Embryonic facial prominence (tissue), 1 donor: ENCODE results near the gene ADI1.
"Not testable (repeated sequence)": the region's sequence is repeated elsewhere in the genome, so short reads cannot be mapped to it uniquely, and the experiment has no call there.

Experiments
- DNase-seq: peaks from one replicate; pipeline ENCODE4 v3.0.0-alpha.2; 2016; ENCODE audit errors: extremely low spot score

ADI1 gene

GRCh38 chr2:3463186-3463835, 56.0 kb downstream of the ADI1 start:
- DNase-seq, result no peak

DNA sequence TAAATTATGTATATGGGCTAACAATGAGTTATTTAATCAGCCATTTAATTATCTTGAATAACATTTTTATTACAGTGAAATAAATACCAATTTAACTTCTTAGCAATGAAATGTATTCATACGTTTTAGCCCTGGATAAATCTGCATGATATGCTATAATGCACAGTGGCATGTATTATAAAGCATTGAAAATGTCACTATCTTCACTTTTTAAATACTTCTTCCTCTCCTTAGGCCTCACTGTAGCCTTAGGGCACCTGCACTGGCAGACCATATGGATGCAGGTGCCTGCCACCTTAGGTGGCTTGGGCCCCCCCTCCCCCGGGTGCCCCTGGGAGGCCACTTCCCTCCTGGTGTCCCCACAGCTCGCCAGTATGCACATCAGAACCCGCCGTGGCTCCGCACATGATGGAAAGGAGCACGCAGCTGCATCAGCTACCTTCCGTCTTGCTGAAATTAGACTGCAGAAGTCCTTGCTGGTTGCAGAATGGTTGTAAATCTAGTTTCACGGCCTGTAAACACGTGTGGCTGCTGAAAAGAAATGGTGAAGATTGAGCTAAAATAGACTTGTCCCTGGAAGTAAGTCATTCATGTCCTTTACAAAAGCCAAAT, 56.7 kb downstream of the ADI1 start:
- DNase-seq, result no peak

- no peak for DNase-seq
Measured at GRCh38 chr2:3461801-3462492, 57.4 kb downstream of the ADI1 start.

DNA sequence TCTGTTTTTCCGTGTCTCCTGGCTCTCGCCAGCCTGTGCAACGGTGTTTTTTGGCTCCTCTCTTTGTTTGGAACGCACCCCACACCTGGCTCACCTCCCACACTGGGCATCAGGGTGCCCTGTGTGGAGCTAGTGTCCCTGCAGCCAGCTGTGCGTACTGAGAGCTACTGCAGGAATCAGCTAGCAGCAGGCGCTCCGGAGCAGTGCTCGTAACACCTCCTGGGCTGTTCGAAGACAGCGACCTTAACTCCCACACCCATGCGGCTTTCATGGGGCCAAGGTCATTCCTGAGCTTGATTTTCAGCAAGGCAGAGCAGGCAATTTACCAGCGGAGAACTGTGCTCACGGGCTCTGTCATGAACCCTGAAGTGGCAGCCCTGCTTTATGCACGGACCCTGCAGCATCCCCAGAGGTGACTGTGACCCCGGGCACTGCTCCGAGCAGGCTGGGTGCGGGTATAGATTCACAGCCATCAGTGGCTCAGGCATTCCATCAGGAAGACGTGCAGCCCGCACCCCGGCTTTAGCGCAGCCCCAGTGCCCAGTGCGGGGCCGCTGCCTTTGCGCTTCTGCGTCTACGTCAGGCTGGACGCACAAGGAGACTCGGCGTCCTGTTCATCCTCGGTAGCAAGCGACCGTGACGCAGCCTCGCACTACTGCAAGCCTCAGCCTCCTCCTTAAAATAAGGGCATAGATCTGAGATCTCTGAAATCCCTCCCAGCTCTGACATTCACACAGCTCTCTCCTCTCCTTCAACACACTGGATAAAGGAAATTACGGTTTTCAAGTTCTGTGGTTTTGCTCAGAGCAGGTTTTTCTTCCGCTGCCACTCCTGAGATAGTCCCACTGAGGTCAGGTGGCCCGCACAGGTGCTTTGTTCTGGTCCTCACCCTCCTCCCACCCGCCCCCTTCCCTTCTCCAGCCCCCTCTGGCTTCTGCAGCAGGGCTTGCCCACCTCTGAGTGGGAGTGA, 58.2 kb downstream of the ADI1 start:
- DNase-seq, result no peak

DNA sequence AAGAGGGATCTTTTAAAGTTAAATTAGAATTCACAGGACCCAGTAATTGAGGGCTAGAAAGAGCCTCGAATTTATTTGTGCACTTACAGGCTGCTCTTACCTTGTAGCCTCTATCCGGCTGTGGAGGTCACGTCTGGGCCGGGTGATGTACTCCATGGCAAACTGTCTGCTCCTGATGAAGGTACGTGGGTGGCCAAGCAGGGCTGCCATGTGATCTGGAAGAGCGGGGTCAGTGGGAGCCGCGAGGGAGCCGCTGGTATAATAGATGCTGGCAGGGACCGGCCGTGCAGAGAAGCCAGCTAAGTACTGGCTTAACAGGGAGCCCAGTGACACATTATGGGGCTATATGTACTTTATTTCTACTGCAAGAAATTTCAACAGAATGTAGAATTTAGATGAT, 59.2 kb downstream of the ADI1 start:
- DNase-seq, result no peak

GRCh38 chr2:3459185-3460015, 59.9 kb downstream of the ADI1 start:
- no peak for DNase-seq

DNA sequence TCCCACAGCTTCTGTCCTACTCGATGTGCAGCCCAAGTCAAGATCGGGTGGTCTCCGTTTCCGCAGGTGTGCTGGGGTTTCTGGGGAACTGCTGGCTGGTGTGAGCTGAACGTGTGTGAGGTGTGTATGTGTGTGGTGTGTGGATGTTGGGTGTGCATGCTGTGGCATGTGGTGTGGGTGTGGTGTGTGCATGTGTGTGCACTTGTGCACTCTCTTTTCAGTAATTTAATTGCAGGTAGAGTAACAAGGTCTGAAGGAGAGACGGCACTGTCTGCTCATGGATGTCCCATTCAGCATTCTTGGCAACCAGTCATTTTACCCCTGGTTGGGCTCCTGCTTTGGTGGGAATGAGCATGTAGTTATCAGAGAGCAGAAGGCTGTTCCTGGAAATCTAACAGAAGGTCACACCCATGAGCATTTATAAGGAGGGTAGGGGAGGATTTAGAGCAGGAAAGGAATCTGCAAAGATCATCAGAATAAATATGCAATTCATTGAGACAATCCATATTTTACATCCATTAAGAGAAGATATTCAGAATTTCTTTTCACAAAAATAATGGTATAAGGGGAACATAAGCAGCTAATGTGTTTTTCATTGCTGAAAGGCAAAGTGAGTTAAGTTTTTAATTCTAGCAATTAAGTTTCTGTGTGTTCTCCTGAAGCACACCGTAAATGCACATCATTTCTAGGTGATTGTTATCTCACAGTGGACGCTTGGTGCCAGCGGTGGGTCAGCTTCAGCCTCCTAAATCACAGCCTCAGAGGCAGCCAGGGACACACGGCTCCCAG, 60.7 kb downstream of the ADI1 start:
- no peak for DNase-seq

DNA sequence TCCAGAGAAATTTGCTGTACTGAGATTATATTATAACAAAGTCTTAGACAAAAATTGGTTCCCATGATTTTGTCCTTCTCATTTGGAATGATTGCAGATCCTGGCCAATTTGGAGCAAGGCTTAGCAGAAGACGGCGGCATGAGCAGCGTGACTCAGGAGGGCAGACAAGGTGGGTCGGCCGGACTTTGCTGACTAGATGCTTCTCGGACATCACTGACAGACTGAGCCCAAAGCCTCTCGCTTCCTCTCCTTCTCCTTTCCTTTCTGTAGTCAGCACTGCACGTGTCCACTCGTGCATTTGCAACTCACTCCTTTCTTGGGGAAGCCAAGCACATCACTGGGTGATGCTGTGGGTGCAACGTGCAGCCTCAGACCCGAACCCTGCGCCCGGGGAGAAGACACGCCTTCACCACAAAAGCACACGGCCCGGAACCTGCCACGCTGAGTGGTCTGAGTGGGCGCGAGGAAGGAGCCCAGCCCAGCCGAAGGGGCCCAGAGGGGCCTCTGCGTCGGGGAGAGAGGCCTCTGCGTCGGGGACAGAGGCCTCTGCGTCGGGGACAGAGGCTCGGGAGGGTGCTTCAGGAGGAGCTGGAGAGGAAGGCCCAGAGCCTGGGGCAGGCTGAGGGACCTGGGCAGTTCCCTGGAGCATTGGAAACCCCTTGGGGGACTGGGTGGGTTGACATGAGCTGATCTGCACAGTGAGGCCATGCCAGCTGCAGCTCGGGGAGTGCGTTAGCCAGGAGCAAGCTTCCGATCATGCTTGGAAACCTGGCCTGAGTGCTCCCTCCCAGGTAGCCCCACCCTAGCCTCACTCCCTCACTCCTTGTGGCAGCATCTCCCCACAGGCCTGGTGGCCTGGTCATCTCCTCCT, 61.6 kb downstream of the ADI1 start:
- DNase-seq, result no peak

- no peak for DNase-seq
Measured at GRCh38 chr2:3456125-3456524, 63.2 kb downstream of the ADI1 start.

DNA sequence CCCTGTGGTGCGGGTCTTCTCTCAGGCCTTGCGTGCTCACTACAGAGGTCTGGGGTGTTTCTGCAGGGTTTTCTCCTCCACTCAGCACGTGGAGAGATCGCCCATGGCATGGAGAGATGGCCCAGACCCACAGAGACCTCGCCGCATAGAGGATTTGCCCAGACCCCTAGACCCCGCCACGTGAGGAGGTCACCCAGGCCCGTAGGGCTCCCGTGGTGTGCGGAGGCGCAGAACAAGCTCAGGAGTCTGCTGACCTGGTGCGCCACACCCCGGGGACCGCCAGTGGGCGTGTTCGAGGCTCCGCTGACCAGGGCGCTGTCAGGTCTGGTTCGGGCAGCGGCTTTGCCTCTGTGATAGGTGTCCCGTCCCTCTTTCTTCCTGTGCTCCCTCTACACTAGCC, 64.5 kb downstream of the ADI1 start:
- DNase-seq, result no peak

- DNase-seq, result not testable (repeated sequence)
Measured at GRCh38 chr2:3454005-3454404, 65.3 kb downstream of the ADI1 start.

DNA sequence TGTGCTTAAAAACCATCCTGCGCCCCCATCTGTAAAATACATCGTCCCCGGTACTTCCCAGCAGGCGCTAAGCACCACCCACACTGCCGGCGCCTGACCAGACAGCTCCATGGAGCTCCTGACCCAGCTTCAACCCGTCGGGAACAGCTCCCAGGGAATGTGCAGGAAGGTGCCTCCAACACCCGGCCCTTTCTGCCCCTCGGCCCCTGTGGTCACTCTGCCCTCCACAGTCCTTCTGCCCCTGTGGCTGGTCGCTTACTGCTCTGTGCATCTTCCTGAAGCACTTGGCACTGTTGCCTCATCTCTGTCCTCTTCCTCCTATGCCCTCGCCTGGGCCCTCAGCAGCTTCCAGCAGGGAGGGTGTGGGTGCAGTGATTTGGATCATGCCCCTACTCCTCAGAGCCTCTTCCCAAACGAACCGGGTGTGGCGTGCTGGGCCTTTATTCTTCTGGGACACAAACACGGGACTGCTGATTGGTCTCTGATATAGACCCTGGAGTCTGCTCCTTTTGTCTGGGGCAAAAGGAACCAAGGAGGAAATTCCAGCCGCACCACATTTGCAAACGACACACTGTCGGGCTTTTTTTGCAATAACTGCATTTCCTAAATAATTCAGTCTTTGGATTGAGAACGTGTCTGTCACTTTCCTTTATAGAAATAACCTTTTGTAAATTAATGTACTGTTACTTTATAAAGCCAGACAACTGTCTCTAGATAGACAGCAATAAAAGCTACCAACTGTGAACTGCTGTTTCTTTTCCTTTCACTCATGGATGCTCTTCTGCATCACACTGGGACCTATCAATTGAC, 65.9 kb downstream of the ADI1 start:
- DNase-seq, result no peak

- DNase-seq, result no peak
Measured at GRCh38 chr2:3451926-3452671, 67.2 kb downstream of the ADI1 start.

DNA sequence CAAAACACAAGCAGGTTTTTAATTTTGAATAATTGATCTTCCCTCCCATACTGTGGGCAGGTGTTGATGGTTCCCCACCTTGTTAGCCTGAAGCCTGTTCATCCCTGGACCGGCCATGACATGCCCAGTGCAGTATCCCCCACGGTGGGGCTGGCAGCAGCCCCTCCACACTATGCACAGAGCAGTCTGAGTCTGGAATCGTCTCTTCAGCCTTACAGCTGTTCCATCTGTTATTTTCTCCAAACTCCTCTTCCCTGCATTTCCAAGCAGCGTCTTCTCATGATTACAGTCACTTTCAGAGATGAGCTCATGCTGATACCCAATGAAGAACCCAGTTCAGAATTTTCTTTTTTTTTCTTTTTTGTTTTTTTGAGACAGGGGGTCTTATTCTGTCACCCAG, 68.2 kb downstream of the ADI1 start:
- DNase-seq, result no peak

GRCh38 chr2:3450385-3451010, 68.8 kb downstream of the ADI1 start:
- DNase-seq, result no peak

- no peak for DNase-seq
Measured at GRCh38 chr2:3449936-3450335, 69.4 kb downstream of the ADI1 start.

GRCh38 chr2:3449086-3449485, 70.2 kb downstream of the ADI1 start:
- DNase-seq, result no peak
